GM21381 (cell line): ENCODE data around the gene DNAJC3.
"Not testable (repeated sequence)": the region's sequence is repeated elsewhere in the genome, so short reads cannot be mapped to it uniquely, and the experiment has no call there.

Experiments used
- ATAC-seq: cut with Tn5 transposase; IDR thresholded peaks from one replicate; pipeline ENCODE4 v1.9.1; 2021; ENCODE audit warnings: mild to moderate bottlenecking, moderate library complexity; ENCODE audit not compliant: unreplicated experiment

Gene DNAJC3

DNA sequence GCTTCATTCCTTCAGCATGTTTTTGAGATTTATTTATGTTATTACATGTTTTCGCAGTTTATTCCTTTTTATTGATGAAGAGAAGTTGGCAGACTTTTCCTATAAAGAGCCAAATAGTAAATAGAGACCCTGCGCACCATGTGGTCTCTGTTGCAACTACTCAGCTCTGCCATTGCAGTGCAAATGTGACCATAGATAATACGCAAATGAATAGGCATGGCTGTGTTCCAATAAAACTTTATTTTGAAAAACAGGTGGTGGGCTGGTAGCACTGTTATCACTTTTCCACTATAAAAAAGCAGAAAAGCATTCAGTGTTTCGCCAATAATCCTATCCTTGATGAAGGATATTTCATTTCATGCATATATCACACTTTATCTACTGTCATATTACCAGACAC, 95.0 kb downstream of the DNAJC3 start:
- no peak for ATAC-seq

DNA sequence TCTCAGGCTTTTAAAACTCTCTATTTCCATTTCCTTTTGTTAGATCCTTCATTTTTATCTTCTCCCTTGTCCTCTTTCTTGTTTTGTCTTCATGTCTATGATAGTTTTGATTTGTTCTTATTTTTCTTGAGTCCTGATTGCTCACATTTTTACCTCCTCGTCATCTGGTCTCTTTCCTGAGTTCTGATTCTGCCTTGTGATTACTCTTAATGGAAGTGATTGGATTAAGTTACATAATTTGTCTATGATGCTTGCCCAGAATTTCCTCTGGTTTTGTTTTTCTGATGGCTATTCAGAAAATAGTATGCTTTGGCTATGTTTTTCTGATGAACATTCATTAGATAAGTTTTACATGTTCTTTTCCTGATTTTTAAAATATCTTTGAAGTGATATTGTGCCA, 102.6 kb downstream of the DNAJC3 start:
- no peak for ATAC-seq

DNA sequence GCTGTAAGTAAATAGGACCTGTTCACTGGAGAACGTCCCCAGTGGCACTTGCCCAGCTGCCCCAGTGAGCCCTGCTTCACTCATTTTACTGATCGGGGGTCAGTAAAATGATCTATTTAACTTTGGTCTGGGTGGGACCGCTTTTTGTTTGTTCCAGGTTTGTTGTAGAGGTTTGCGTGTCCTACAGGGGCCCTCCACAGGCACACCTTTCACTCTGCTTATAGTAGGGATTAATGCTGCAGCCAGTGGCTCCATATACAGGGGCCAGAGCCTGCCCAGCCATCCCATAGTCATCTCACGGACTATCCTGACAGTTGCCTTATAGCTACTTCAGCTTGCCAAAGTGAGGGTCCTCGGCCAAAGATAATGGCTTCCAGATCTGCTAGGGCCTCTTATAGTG, 104.1 kb downstream of the DNAJC3 start:
- ATAC-seq: no peak

DNA sequence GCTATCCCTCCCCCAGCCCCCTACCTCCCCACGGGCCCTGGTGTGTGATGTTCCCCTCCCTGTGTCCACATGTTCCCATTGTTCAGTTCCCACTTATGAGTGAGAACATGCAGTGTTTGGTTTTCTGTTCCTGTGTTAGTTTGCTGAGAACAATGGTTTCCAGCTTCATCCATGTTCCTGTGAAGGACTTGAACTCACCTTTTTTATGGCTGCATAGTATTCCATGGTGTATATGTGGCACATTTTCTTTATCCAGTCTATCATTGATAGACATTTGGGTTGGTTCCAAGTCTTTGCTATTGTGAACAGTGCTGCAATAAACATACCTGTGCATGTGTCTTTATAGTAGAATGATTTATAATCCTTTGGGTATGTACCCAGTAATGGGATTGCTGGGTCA, 105.0 kb downstream of the DNAJC3 start:
- ATAC-seq: not testable (repeated sequence)

DNA sequence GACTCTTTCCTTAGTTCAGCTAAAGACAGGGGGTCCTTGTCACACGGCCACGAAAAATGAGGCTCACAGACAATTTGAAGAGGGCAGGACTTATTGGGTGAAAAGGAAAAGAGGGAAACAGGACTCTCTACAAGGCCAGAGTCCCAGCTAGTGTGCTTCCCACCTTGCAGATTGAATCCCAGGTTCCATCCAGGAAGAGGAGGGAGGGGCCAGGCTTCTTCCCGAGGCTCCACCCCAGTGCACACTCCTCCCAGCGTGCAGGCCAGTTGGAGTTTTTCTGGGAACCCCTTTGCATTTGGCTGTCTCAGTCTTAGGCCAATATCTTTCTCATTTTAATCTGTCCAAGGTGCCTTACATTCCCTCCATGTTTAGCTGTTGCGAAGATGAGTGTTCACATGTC, 106.8 kb downstream of the DNAJC3 start:
- no peak for ATAC-seq

DNA sequence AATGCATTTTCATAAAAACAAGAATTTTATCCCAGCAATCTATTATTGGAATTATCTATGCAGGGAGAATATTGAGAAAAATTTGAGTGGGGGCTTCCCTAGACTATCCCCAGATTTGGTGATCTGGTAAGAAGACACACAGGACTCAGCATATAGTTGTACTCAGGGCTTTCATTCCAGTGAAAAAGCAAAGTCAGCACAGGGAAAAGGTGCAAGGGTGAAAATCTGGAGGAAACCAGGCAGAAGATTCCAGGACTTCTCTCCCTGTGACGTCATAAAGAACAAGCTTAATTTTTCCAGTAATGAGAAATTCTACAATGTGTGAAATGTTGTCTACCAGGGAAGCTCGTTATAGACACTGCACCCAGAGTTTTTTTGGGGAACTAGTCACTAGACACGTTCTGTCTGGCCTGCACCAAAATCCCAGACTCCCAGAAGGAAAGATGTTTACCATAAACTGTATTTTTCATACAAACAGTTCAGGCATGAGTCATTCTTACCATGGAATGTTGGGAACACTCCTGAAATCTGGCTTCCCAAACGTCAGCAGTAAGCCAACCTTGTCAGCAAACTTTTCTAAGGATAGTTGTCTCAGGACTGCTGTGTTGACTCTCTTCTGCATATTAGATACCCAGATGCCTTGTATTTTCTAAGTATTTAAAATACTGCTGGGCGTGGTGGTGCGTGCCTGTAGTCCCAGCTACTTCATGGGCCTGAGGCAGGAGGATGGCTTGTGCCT, 107.4 kb downstream of the DNAJC3 start:
- ATAC-seq: no peak

DNA sequence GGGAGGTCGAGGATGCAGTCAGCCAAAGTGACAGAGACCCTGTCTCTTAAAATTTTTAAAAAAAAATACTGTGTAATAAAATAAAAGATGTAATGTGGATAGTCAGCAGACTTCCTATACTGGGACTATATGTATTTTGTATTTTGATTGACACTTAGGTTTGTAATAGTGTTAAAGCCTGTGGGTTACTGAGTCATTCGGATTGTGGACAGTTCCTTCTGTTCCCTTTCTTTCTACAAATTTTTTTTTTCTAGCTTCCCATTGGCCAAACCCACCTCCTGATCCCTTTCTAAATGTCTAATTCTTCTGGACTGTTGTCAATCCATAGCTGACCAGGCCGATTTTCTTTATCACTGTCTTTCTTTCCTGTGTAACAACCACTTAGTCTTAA, 108.0 kb downstream of the DNAJC3 start:
- ATAC-seq: no peak

DNA sequence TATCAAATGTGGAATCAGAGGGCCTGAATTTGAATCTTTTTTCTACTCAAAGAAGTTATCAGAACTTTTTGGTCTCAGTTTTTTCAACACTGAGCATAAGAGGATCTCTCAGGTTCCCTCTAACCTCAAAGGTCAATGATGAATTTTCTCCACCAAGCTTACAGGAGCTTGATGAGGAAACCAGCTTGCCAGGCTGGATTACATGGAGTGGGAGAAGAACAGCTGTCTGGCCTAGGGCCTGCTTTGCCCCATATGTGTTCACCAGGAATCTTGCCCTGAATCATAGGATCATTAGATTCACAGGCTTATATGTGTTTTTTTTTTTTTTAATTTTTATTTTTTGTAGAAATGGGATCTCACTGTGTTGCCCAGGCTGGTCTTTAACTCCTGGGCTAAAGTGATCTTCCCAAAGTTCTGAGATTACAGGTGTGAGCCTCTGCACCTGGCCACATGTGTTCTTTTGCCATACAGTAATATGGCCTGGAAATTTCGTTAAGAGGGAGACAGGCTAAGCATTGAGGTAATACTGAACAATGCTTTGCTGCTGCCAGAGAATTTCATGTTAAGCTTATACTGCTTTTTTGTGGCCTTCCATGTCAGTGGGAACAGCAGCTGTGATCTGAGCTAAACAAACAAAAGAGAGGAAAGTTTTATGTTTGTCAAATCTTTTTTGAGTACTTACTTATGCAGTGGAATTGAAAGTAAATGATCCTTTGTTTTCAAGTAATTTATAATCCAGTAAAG, 110.6 kb downstream of the DNAJC3 start:
- ATAC-seq: no peak

DNA sequence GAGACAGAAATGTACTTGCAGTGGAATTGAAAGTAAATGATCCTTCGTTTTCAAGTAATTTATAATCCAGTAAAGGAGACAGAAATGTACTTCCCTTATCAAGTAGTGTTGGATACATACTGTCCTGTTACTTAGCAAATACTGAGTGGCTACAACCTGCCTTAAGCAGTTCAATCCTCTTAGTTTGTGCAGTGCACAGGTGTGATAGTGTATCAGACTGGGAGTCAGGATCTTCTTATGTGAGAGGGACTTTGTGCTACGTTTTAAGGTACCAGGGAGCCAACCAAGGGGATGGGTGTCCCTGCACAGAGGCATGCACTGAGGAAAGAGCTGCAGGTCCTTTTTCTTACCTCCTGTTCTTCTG, 111.1 kb downstream of the DNAJC3 start:
- no peak for ATAC-seq

DNA sequence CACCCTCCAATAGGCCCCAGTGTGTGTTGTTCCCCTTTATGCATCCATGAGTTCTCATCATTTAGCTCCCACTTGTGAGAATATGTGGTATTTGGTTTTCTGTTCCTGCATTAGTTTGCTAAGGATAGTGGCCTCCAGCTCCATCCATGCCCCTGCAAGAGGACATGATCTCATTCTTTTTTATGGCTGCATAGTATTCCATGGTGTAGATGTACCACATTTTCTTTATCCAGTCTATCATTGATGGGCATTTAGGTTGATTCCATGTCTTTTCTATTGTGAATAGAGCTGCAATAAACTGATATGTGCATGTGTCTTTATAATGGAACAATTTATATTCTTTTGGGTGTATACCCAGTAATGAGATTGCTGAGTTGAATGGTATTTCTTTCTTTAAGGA, 112.4 kb downstream of the DNAJC3 start:
- not testable (repeated sequence) for ATAC-seq

DNA sequence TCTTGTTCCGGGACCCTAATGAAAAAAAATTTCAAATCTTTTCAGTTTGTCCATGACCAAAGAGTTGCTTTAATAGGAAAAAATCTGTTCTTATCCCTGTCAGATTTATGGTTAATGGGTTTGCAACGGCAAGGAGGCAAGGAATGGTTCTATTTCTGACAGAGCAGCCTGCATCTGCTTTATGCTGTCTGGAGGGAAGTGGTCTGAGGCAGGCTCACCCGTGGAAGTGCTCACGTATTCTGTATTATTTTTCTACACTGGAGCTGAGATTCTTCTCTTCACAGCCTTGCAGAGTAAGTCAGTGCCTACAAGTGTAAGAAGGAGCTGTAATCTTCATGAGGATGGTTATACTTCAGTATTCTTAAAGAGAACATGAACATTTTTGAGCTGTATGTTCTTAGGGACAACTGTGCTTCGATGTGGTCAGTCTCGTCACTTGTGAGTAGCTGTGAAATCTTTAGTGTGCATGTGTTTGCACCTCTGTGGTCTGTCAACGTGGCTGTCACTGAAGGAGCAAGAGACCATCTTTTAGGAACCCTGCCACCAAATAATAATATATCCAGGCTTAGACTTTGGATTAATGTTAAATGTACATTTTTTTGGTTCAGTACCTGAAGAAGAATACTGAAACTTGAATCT, 114.3 kb downstream of the DNAJC3 start:
- ATAC-seq: no peak

DNA sequence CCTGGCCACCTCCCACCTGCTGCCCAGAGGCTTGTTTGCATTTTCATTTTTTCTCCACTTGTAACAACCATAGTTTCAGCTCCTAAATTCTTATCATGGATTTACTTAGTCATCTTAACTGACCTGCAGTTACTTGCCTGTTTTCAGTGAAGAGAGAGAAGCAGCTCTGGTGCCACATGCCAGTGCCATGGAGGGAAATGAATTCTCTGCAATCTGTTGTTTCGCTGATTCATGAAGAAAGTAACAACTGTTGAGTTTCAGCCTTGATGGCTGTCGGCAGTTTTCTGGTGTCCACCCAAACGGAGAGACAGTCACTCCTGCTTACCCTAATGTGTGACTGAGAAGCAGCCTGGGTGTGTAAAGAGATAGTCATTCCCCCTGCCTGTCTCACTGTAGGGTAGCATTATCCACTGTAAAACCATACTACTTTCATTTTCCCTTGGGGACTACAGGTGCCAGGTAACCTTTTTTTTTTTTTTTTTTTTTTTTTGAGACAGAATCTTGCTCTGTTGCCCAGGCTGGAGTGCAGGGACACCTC, 116.1 kb downstream of the DNAJC3 start:
- ATAC-seq: no peak

DNA sequence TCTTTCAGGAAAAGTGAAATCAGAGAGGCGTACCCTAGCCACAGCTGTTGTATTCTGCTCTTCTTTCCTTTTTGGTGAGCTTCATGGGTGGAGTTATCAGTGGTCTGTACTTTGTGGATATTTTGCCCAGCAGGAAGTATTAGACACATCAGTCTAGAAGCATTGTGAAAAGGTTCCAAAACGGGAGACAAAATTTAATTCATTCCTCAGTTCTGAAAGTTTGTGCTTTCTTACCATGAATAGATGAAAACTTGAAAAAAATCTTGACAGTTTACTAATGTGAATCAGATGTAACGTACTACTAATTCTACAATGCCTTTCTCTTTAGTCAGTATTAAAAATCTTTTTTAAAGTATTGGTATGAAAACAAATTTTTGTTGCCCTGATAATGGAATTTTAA, 116.8 kb downstream of the DNAJC3 start:
- ATAC-seq: no peak

DNA sequence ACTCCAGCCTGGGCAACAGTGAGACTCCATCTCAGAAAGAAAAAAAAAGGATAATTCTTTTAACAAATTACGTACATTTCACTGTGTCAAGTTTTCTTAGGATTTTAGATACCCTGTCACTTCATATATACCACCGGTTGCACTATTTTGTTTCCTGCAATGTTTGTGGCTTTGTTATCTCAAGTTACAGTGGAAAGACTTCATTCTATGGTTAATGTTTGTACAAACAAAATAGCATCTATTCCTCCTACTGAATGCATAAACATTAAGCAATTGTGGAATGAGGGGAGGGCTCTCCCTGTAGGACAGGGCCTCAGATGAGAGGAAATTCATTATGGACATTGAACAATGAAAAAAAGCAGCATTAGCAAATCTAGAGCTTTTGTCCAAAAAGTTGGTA, 120.1 kb downstream of the DNAJC3 start:
- no peak for ATAC-seq

DNA sequence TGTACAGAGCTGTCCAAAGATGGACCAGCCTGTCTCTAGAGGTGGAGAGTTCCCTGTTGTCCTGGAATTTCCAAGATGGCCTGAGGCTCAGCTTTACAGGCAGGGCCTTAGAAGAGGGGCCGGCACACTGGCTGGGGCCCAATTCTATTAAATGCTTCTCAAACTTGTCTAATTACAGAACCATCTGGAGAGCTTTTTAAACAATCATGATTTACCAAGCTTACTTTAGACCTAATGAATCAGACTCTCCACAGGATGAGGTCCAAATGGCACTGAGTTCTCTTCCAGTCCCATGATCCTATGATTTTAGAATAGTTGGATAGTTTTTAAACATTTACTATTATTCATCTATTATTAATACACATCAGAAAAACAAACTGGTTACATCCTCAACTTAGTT, 123.5 kb downstream of the DNAJC3 start:
- ATAC-seq: no peak

DNA sequence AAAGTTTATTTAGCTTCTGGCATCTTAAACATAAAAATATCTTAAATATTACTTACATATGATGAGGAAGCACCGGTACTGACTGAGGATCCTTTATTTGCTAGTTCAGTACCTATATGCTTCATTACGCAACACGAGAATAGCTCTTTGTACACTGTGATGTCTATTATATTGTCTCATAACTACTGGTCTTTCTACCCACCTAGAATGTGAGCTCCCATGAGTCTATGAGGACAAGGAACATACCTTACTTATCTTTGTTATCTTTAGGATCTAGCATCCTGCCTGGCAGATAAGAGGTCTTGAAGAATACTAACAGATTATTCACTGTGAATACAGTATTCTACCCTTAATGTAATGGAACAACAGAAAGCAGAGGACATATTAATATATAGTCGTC, 124.9 kb downstream of the DNAJC3 start:
- no peak for ATAC-seq

DNA sequence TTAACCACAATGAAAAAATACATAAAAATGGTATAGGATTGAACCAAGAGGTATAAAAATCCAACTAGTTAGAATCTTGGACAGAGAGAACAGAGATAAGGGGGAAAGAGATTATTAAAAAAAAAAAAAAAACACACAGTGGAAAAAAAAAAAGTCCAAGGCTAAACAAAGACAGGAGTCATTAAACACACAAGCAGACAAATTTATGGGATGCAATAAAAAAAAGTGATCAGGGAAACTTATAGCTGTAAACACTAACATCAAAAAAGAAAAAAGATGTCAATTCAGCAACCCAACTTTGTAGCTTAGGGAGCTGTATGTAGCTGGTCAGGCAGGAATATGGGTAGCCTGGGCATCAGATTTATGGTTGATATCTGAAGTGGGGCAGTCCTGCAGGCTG, 129.0 kb downstream of the DNAJC3 start:
- no peak for ATAC-seq

DNA sequence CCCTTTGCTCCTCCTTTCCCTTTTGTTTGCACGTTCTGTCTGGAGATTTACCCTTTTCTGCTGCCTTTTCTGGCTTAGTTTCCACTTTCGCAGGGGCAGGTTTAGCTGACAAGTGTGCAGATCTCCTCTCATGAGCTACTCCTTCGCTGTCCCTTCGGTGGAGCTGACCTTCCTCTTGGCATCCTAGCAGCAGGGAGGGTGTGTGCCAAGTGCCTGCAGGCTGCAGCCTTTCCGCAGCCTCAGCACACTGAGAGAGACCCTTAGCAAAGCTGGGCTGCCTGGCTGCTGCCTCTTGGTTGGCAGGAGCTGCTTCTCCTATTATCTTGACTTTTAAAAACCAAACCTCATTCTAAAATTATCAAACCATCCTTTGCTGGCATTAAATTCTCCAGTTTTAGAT, 132.5 kb downstream of the DNAJC3 start:
- ATAC-seq: no peak

DNA sequence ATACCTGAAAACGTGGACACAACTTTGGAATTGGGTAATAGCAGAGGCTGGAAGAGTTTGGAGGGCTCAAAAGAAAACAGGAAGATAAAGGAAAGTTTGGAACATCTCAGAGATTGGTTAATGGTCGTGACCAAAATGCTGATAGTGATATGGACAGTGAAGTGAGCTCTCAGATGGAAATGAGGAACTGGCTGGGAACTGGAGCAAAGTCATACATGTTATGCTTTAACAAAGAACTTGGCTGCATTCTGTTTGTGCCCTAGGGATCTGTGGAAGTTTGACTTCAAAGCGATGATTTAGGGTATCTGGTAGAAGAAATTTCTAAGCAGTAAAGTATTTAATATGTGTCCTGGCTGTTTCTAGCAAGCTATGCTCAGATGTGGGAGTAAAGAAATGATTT, 136.2 kb downstream of the DNAJC3 start:
- ATAC-seq: no peak

DNA sequence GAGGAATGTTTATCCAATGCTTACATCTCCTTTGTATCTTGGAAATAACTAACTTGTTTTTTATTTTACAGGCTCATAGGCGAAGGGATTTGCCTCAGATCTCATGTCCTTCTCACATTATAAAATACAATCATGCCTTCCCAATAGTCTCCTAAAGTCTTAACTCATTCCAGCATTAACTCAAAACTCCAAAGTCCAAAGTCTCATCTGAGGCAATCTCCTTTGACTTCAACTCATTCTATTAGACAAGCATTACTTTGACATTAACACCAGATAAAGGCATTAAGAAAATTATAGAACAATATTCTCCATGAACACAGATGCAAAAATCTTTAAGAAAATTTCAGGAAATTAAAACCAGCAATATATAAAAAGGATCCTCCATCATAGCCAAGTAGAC, 137.6 kb downstream of the DNAJC3 start:
- ATAC-seq: no peak

DNA sequence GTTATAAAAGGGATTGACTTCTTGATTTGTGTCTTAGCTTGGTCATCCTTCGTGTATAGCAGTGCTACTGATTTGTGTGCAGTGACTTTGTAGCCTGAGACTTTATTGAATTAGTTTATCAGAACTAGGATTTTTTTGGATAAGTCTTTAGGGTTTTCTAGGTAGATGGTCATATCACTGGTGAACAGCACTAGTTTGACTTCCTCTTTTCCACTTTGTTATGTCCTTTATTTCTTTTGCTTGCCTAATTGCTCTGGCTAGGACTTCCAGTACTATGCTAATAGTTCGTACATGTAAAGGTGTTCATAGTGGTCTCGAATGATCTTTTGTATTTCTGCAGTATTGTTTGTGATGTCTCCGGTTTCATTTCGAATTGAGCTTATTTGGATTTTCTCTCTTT, 145.4 kb downstream of the DNAJC3 start:
- no peak for ATAC-seq

DNA sequence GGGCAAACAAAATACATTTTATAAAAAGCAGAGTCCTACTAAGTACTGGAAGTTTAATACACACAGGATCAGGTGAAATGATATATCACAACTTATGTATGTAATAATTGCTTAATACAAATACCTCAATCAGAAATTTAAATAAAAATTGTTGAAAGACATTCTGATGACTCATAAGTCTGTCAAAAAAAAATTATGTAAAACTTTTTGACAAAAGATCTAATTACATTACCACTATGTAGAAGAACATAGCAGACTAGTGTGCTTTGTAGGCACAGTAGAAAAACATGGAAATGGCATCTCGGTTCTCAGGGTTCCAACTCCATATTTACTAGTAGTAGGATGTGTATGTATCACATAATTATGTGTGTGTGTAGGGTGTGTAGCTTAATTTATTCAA, 156.2 kb downstream of the DNAJC3 start:
- ATAC-seq: no peak
